ENCODE data around the gene KRTAP4-8.
"Not testable (repeated sequence)": the region's sequence is repeated elsewhere in the genome, so short reads cannot be mapped to it uniquely, and the experiment has no call there.

The KRTAP4-8 gene

GRCh38 chr17:41058741-41059140 is 39.2 kb downstream of the KRTAP4-8 start:
- no peak overlapping the region for H3K4me3 ChIP-seq (ENCODE audit: control insufficient read depth, low read depth, low read length)
- no peak for TF ChIP-seq CTCF (conservative IDR thresholded peaks at IDR 0.05; ENCODE audit: control insufficient read depth, insufficient read depth, low read depth, low read length)
- peak; percentile 15 for DNase-seq (ENCODE audit: low read depth)

- no peak for DNase-seq (ENCODE audit: low read depth)
- no peak overlapping the region for H3K4me3 ChIP-seq (ENCODE audit: control insufficient read depth, low read depth, low read length)
- no peak for TF ChIP-seq CTCF (conservative IDR thresholded peaks at IDR 0.05; ENCODE audit: control insufficient read depth, insufficient read depth, low read depth, low read length)
Observed at GRCh38 chr17:41057547-41057946, 40.4 kb downstream of the KRTAP4-8 start.

GRCh38 chr17:41055130-41055529 is 42.8 kb downstream of the KRTAP4-8 start, which contains the start of gene KRTAP2-2:
Gene KRTAP2-2, minus strand, starts transcription at chr17:41055230. Its CDS starts 19 bp downstream, at chr17:41055211.
- not testable (repeated sequence) for DNase-seq (ENCODE audit: low read depth); H3K4me3 ChIP-seq (ENCODE audit: control insufficient read depth, low read depth, low read length)

GRCh38 chr17:41054556-41054955 is 43.4 kb downstream of the KRTAP4-8 start:
- not testable (repeated sequence) for DNase-seq (ENCODE audit: low read depth); H3K4me3 ChIP-seq (ENCODE audit: control insufficient read depth, low read depth, low read length)

- H3K4me3 ChIP-seq (ENCODE audit: control insufficient read depth, low read depth, low read length), result no peak overlapping the region
- DNase-seq (ENCODE audit: low read depth), result no peak
- TF ChIP-seq CTCF (conservative IDR thresholded peaks at IDR 0.05; ENCODE audit: control insufficient read depth, insufficient read depth, low read depth, low read length), result no peak
Observed at GRCh38 chr17:41054025-41054424, 43.9 kb downstream of the KRTAP4-8 start.

GRCh38 chr17:41052566-41052965 is 45.4 kb downstream of the KRTAP4-8 start:
- no peak for TF ChIP-seq CTCF (conservative IDR thresholded peaks at IDR 0.05; ENCODE audit: control insufficient read depth, insufficient read depth, low read depth, low read length)
- no peak overlapping the region for H3K4me3 ChIP-seq (ENCODE audit: control insufficient read depth, low read depth, low read length)
- DNase-seq (ENCODE audit: low read depth), result peak; percentile 28

- H3K4me3 ChIP-seq (ENCODE audit: control insufficient read depth, low read depth, low read length), result no peak overlapping the region
- no peak for TF ChIP-seq CTCF (conservative IDR thresholded peaks at IDR 0.05; ENCODE audit: control insufficient read depth, insufficient read depth, low read depth, low read length)
- peak; percentile 60 for DNase-seq (ENCODE audit: low read depth)
Observed at GRCh38 chr17:41049110-41049509, 48.8 kb downstream of the KRTAP4-8 start.

GRCh38 chr17:41048441-41048840 is 49.5 kb downstream of the KRTAP4-8 start:
- no peak for TF ChIP-seq CTCF (conservative IDR thresholded peaks at IDR 0.05; ENCODE audit: control insufficient read depth, insufficient read depth, low read depth, low read length)
- no peak for DNase-seq (ENCODE audit: low read depth)
- H3K4me3 ChIP-seq (ENCODE audit: control insufficient read depth, low read depth, low read length), result no peak overlapping the region
